ENCODE results near the gene TKTL1.

Gene TKTL1

GRCh38 chrX:154348646-154349358 is 53.2 kb downstream of the TKTL1 start:
- DNase-seq = no peak

GRCh38 chrX:154349359-154349935 is 53.9 kb downstream of the TKTL1 start:
- DNase-seq = no peak

- DNase-seq = no peak
Observed at GRCh38 chrX:154349979-154350378, 54.4 kb downstream of the TKTL1 start.

GRCh38 chrX:154350429-154351182 is 55.0 kb downstream of the TKTL1 start:
- DNase-seq = no peak

GRCh38 chrX:154351183-154352011 is 55.8 kb downstream of the TKTL1 start:
- no peak for DNase-seq

- DNase-seq = no peak
Observed at GRCh38 chrX:154352012-154352401, 56.4 kb downstream of the TKTL1 start.

GRCh38 chrX:154352466-154352865 is 56.9 kb downstream of the TKTL1 start:
- no peak for DNase-seq

- no peak for DNase-seq
Observed at GRCh38 chrX:154353172-154353843, 57.7 kb downstream of the TKTL1 start.

- no peak for DNase-seq
Observed at GRCh38 chrX:154354013-154354412, 58.4 kb downstream of the TKTL1 start.

GRCh38 chrX:154354516-154354915 is 58.9 kb downstream of the TKTL1 start:
- DNase-seq = no peak

GRCh38 chrX:154355094-154355775 is 59.6 kb downstream of the TKTL1 start:
- no peak for DNase-seq

- DNase-seq = no peak
Observed at GRCh38 chrX:154355776-154356140, 60.2 kb downstream of the TKTL1 start.

- DNase-seq = no peak
Observed at GRCh38 chrX:154356596-154356995, 61.0 kb downstream of the TKTL1 start.

GRCh38 chrX:154357205-154357604 is 61.6 kb downstream of the TKTL1 start:
- no peak for DNase-seq

GRCh38 chrX:154358011-154358410 is 62.4 kb downstream of the TKTL1 start:
- no peak for DNase-seq

GRCh38 chrX:154358829-154359228 is 63.2 kb downstream of the TKTL1 start:
- DNase-seq = no peak

- DNase-seq = no peak
Observed at GRCh38 chrX:154359362-154360154, 64.0 kb downstream of the TKTL1 start.

GRCh38 chrX:154360155-154360713 is 64.6 kb downstream of the TKTL1 start:
- DNase-seq = no peak

- DNase-seq = no peak
Observed at GRCh38 chrX:154362085-154362742, 66.6 kb downstream of the TKTL1 start.

GRCh38 chrX:154363706-154364439 is 68.3 kb downstream of the TKTL1 start:
- DNase-seq = no peak

Measured in stimulated activated CD4-positive, alpha-beta T cell treated with anti-CD3 and anti-CD28 coated beads, Interleukin-2, amount 100 ng/mL, for 48 hours (primary cell).